IMR-90 (cell line): ENCODE data around the gene SRPK2. TPM values are rescaled to one million over a fixed set of nuclear protein-coding genes. Genes with fewer than 3 reads are reported as not detected.

Experiments used
- ATAC-seq: fragments of 200-7000 bp; cut with Tn5 transposase; 2 replicates; pipeline ENCODE4 v1.9.1; 2020; ENCODE audit warnings: low read depth, mild to moderate bottlenecking, moderate library complexity
- BruUV-seq: library from RNA; stranded (reverse); fragments of 400-500 nt; replicated peaks from 2 replicates; lab custom pipeline; 2021; lab: Mats Ljungman, UMichigan
- CTCF ChIA-PET: fragments of 300-600 bp; formaldehyde crosslinking; extraction: SDS; loops from one replicate; lab custom pipeline; 2021; ENCODE audit warnings: antibody characterized with exemption; lab: Yijun Ruan, JAX
- POLR2A ChIA-PET: fragments of 300-600 bp; sonication (Branson Sonifier 250); formaldehyde crosslinking; loops from one replicate; lab custom pipeline; 2022; ENCODE audit warnings: antibody characterized with exemption; ENCODE audit not compliant: unreplicated experiment; lab: Charles Lee
- DNase-seq: peaks from one replicate; pipeline ENCODE4 v3.0.0; 2013
- H2AFZ ChIP-seq: replicated peaks from 2 replicates; pipeline ENCODE3; 2013; ENCODE audit warnings: low read length, mild to moderate bottlenecking; ENCODE audit not compliant: poor library complexity
- H2AK5ac ChIP-seq: 2 replicates; pipeline ENCODE4 v1.6.1; 2013; ENCODE audit warnings: low read depth, low read length, inconsistent platforms
- H2AK9ac ChIP-seq: replicated peaks from 2 replicates; pipeline ENCODE3; 2013; ENCODE audit warnings: mild to moderate bottlenecking, low read depth, low read length, moderate library complexity; ENCODE audit not compliant: poor library complexity
- H2BK120ac ChIP-seq: 2 replicates; pipeline ENCODE4 v1.6.1; 2013; ENCODE audit warnings: low read depth, low read length, inconsistent platforms
- H2BK15ac ChIP-seq: 3 replicates; pipeline ENCODE4 v1.6.1; 2013; ENCODE audit warnings: low read depth, low read length, inconsistent platforms
- H2BK20ac ChIP-seq: 2 replicates; pipeline ENCODE4 v1.6.1; 2013; ENCODE audit warnings: low read depth, mild to moderate bottlenecking, inconsistent platforms, low read length, moderate library complexity
- H2BK5ac ChIP-seq: 2 replicates; pipeline ENCODE4 v1.6.1; 2013; ENCODE audit warnings: mild to moderate bottlenecking, low read depth, low read length, inconsistent platforms; ENCODE audit not compliant: poor library complexity, severe bottlenecking
- H3K14ac ChIP-seq: replicated peaks from 2 replicates; pipeline ENCODE4 v1.6.1; 2013; ENCODE audit warnings: low read depth, low read length, inconsistent platforms
- H3K18ac ChIP-seq: 2 replicates; pipeline ENCODE4 v1.6.1; 2013; ENCODE audit warnings: low read depth, low read length, control low read depth
- H3K23ac ChIP-seq: 2 replicates; pipeline ENCODE4 v1.6.1; 2013; ENCODE audit warnings: low read depth, low read length, inconsistent platforms
- H3K27ac ChIP-seq: 2 replicates; pipeline ENCODE4 v1.5.1; 2013; ENCODE audit warnings: mild to moderate bottlenecking, control low read depth, low read length; ENCODE audit not compliant: insufficient read depth
- H3K27me3 ChIP-seq: 2 replicates; pipeline ENCODE4 v1.6.1; 2013; ENCODE audit warnings: low read length; ENCODE audit not compliant: control insufficient read depth, insufficient read depth
- H3K36me3 ChIP-seq: 2 replicates; pipeline ENCODE4 v1.6.1; 2013; ENCODE audit warnings: low read length, mixed read lengths; ENCODE audit not compliant: control insufficient read depth, insufficient read depth
- H3K4ac ChIP-seq: 2 replicates; pipeline ENCODE4 v1.6.1; 2013; ENCODE audit warnings: low read depth, low read length, inconsistent platforms
- H3K4me1 ChIP-seq: 2 replicates; pipeline ENCODE4 v1.6.1; 2013; ENCODE audit warnings: low read length, mixed read lengths; ENCODE audit not compliant: control insufficient read depth, insufficient read depth
- H3K4me2 ChIP-seq: 2 replicates; pipeline ENCODE4 v1.6.1; 2013; ENCODE audit warnings: low read depth, mild to moderate bottlenecking, control low read depth, low read length, moderate library complexity
- H3K4me3 ChIP-seq: 2 replicates; pipeline ENCODE4 v1.5.1; 2013; ENCODE audit warnings: low read depth, mild to moderate bottlenecking, control low read depth, low read length, moderate library complexity; ENCODE audit not compliant: insufficient read depth
- H3K56ac ChIP-seq: 2 replicates; pipeline ENCODE4 v1.6.1; 2013; ENCODE audit warnings: low read length, inconsistent platforms; ENCODE audit not compliant: insufficient read depth; ENCODE audit errors: extremely low read depth
- H3K79me1 ChIP-seq, 2 experiments: 2 replicates each; pipeline ENCODE4 v1.6.1; 2013; ENCODE audit warnings: low read length in 2 of 2, inconsistent platforms in 1 of 2, low read depth in 1 of 2
- H3K9ac ChIP-seq: 2 replicates; pipeline ENCODE4 v1.6.1; 2013; ENCODE audit warnings: low read depth, low read length, control low read depth
- H3K9me1 ChIP-seq: 2 replicates; pipeline ENCODE4 v1.6.1; 2013; ENCODE audit warnings: low read length, inconsistent platforms; ENCODE audit not compliant: insufficient read depth
- H3K9me3 ChIP-seq: 2 replicates; pipeline ENCODE4 v1.6.1; 2013; ENCODE audit warnings: low read length; ENCODE audit not compliant: control insufficient read depth, insufficient read depth
- H4K20me1 ChIP-seq: 2 replicates; pipeline ENCODE4 v1.6.1; 2013; ENCODE audit warnings: low read length, inconsistent platforms; ENCODE audit not compliant: insufficient read depth
- H4K5ac ChIP-seq: 2 replicates; pipeline ENCODE4 v1.6.1; 2013; ENCODE audit warnings: mild to moderate bottlenecking, low read depth, low read length, control low read depth
- H4K8ac ChIP-seq, 2 experiments: 2 replicates each; pipeline ENCODE4 v1.6.1; 2013; ENCODE audit warnings: low read depth in 2 of 2, low read length in 2 of 2, control low read depth in 1 of 2, inconsistent platforms in 1 of 2
- H4K91ac ChIP-seq: 2 replicates; pipeline ENCODE4 v1.6.1; 2013; ENCODE audit warnings: low read depth, low read length, inconsistent platforms; ENCODE audit not compliant: insufficient read depth
- BHLHE40 ChIP-seq: fragments of 150-350 bp; IDR thresholded peaks from 2 replicates; pipeline ENCODE4 v1.6.1; 2016; ENCODE audit warnings: mild to moderate bottlenecking, low read depth, low read length
- CEBPB ChIP-seq: IDR thresholded peaks from 2 replicates; pipeline ENCODE4 v1.6.1; 2012; ENCODE audit warnings: low read depth, low read length, improper control_type of control experiment
- CHD1 ChIP-seq: IDR thresholded peaks from 2 replicates; pipeline ENCODE4 v1.6.1; 2012; ENCODE audit warnings: low read depth, low read length, improper control_type of control experiment
- ELK1 ChIP-seq: fragments of 150-350 bp; IDR thresholded peaks from 2 replicates; pipeline ENCODE4 v1.6.1; 2016; ENCODE audit warnings: low read depth, mild to moderate bottlenecking, low read length, moderate library complexity, borderline replicate concordance
- FOS ChIP-seq: fragments of 150-350 bp; IDR thresholded peaks from 2 replicates; pipeline ENCODE4 v1.6.1; 2016; ENCODE audit warnings: low read depth, low read length
- MAFK ChIP-seq: IDR thresholded peaks from 2 replicates; pipeline ENCODE4 v1.6.1; 2012; ENCODE audit warnings: low read depth, low read length, improper control_type of control experiment
- MAZ ChIP-seq: IDR thresholded peaks from 2 replicates; pipeline ENCODE4 v1.6.1; 2012; ENCODE audit warnings: low read depth, mild to moderate bottlenecking, low read length, improper control_type of control experiment, moderate library complexity, borderline replicate concordance
- MXI1 ChIP-seq: IDR thresholded peaks from 2 replicates; pipeline ENCODE4 v1.6.1; 2012; ENCODE audit warnings: low read depth, mild to moderate bottlenecking, low read length, moderate library complexity, borderline replicate concordance
- NFE2L2 ChIP-seq: fragments of 150-350 bp; IDR thresholded peaks from 2 replicates; pipeline ENCODE4 v1.6.1; 2016; ENCODE audit warnings: low read depth, mild to moderate bottlenecking, low read length
- POLR2A ChIP-seq: IDR thresholded peaks from 2 replicates; pipeline ENCODE4 v1.6.1; 2012; ENCODE audit warnings: mild to moderate bottlenecking, low read depth, low read length
- RAD21 ChIP-seq: IDR thresholded peaks from 2 replicates; pipeline ENCODE4 v1.6.1; 2012; ENCODE audit warnings: low read length, improper control_type of control experiment
- RCOR1 ChIP-seq: IDR thresholded peaks from 2 replicates; pipeline ENCODE4 v1.6.1; 2012; ENCODE audit warnings: mild to moderate bottlenecking, low read length, improper control_type of control experiment; ENCODE audit not compliant: insufficient replicate concordance
- RFX5 ChIP-seq: IDR thresholded peaks from 2 replicates; pipeline ENCODE4 v1.8.0; 2012; ENCODE audit warnings: low read depth, mild to moderate bottlenecking, low read length, moderate library complexity
- SMC3 ChIP-seq: fragments of 150-350 bp; IDR thresholded peaks from 2 replicates; pipeline ENCODE4 v1.6.1; 2016; ENCODE audit warnings: low read depth, mild to moderate bottlenecking, antibody characterized with exemption, low read length, moderate library complexity
- USF2 ChIP-seq: fragments of 150-350 bp; IDR thresholded peaks from 2 replicates; pipeline ENCODE4 v1.6.1; 2017; ENCODE audit warnings: mild to moderate bottlenecking, antibody characterized with exemption, low read length, low read depth
- WGBS, 2 experiments: methylation state at CpG; one replicate each; pipeline versions ENCODE4 v1.1.5 to v1.1.7; 2013; ENCODE audit warnings: missing lambda C conversion rate in 2 of 2; ENCODE audit not compliant: insufficient read length in 1 of 2; ENCODE audit errors: extremely low coverage in 2 of 2; 5-methylcytosine and 5-hydroxymethylcytosine counted together
- dilution Hi-C: fragments of 300-500 bp; cut with HindIII; formaldehyde crosslinking; loops from one replicate; pipeline ENCODE4 v1.14.3; 2018; ENCODE audit warnings: low sequenced_read_pairs; ENCODE audit not compliant: unreplicated experiment
- in situ Hi-C: fragments of 300-500 bp; cut with MboI; formaldehyde crosslinking; loops from 3 replicates; pipeline ENCODE4 v1.14.3; 2019; ENCODE audit warnings: low sequenced_read_pairs, inconsistent platforms, mixed read lengths
- intact Hi-C: fragments of 100-400 bp; cut with micrococcal nuclease; formaldehyde crosslinking; loops from 2 replicates; pipeline ENCODE4 v1.10.0; 2022
- polyA plus RNA-seq, 3 experiments: library from polyadenylated mRNA; depleted of rRNA; stranded (reverse); fragments of >200 nt; gene quantifications; 2 replicates each; pipeline ENCODE4 v1.2.3, GENCODE V29; 2012; ENCODE audit warnings: low replicate concordance in 1 of 3
- total RNA-seq: library from RNA; depleted of rRNA; stranded (reverse); fragments of >200 nt; gene quantifications from 2 replicates; pipeline ENCODE4 v1.2.3, GENCODE V29; 2012
- TF ChIP-seq, protein P1 (sequence below): conservative IDR thresholded peaks from 2 replicates; pipeline ENCODE4 v1.5.1; 2012; ENCODE audit warnings: mild to moderate bottlenecking, low read depth, low read length, improper control_type of control experiment

Gene SRPK2
- total and polyA plus RNA-seq, 2 of the 4 experiments (the other 2 are of a cell fraction), result 13.2 to 33.0 TPM

DNA sequence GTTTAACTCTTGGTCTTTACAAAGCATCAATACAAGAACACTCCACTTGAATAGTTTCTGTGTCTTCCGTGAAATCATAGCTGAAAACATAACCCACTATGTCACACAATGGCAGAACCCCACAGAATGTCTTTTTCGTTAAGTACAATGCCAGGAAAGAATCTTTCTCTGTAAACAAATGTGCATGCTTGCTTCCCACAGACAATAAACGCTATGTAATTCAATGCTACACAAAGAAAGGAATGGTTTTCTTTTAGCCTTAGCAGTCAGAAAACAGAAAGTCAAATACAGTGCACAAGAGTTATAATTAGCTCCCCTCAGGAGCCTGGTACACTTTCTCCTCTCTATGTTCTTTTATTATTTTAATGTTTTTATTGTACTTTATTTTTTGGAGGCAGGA is 186.1 kb downstream of the SRPK2 start:
- Histone ChIP-seq H3K56ac (no peak overlapping the region), H3K79me1 (peaks cover 25 to 68% of the 10 kb centered on the region in 2 experiments), H3K18ac (no peak overlapping the region), H2AFZ (no peak overlapping the region), H2AK5ac (no peak overlapping the region), H4K20me1 (peaks cover 66% of the 10 kb centered on the region), H2BK20ac (no peak overlapping the region), H3K9me1 (peaks cover 22% of the 10 kb centered on the region), H2BK120ac (no peak overlapping the region), H3K23ac (no peak overlapping the region), H4K8ac (no peak overlapping the region), H3K9me3 (no peaks in the 10 kb centered on the region), H3K14ac (no peak overlapping the region), H3K4ac (no peak overlapping the region), H4K91ac (no peak overlapping the region), H3K4me1 (peaks cover 9% of the 10 kb centered on the region), H2BK5ac (no peak overlapping the region), H3K4me3 (no peak overlapping the region), H2AK9ac (no peak overlapping the region), H3K4me2 (no peak overlapping the region), H3K36me3 (0 out of 2 replicates have a peak, but pooled peaks cover 1% of the 10 kb centered on the region), H3K9ac (no peak overlapping the region), H3K27ac (no peak overlapping the region), H2BK15ac (no peak overlapping the region), H3K27me3 (no peaks in the 10 kb centered on the region), H4K5ac (no peak overlapping the region)
- no TSS peak for BruUV-seq
- WGBS, 2 experiments, result 57% methylated on average over 1 of the region's 3 CpGs; no CpG with 5 or more reads in 1 of the 2 experiments
- CTCF ChIA-PET, result no interaction called here
- in situ Hi-C loops (no loop called here), intact Hi-C loops (no loop called here), dilution Hi-C loops (no loop called here)
- POLR2A ChIA-PET, result no interaction called here
- DNase-seq (peak; percentile 33), ATAC-seq (no peak; the same call in 1 of the 2 replicates)
- TF ChIP-seq FOS (no peak), MXI1 (no peak), MAZ (no peak), MAFK (no peak), POLR2A (no peak), BHLHE40 (no peak), NFE2L2 (no peak), USF2 (no peak), RCOR1 (no peak), RAD21 (no peak), SMC3 (no peak), CEBPB (no peak), ELK1 (no peak), CHD1 (no peak), RFX5 (no peak)
- TF ChIP-seq, protein P1, sequence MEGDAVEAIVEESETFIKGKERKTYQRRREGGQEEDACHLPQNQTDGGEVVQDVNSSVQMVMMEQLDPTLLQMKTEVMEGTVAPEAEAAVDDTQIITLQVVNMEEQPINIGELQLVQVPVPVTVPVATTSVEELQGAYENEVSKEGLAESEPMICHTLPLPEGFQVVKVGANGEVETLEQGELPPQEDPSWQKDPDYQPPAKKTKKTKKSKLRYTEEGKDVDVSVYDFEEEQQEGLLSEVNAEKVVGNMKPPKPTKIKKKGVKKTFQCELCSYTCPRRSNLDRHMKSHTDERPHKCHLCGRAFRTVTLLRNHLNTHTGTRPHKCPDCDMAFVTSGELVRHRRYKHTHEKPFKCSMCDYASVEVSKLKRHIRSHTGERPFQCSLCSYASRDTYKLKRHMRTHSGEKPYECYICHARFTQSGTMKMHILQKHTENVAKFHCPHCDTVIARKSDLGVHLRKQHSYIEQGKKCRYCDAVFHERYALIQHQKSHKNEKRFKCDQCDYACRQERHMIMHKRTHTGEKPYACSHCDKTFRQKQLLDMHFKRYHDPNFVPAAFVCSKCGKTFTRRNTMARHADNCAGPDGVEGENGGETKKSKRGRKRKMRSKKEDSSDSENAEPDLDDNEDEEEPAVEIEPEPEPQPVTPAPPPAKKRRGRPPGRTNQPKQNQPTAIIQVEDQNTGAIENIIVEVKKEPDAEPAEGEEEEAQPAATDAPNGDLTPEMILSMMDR, result no peak
